ENCODE data around the gene AUTS2. TPM values are rescaled to one million over a fixed set of nuclear protein-coding genes. Genes with fewer than 3 reads are reported as not detected.

Gene AUTS2
- total and polyA plus RNA-seq, 2 experiments from 2014 or later, result 32.0 to 91.0 TPM

- Histone ChIP-seq H3F3A (replicated peaks; ENCODE audit: low read depth) (no peaks in the 10 kb centered on the region), H4K20me1 (replicated peaks; ENCODE audit: insufficient read depth) (no peaks in the 10 kb centered on the region), H3K4me2 (no peak overlapping the region), H3K27ac (ENCODE audit: low read depth) (no peak overlapping the region), H3K4me1 (ENCODE audit: insufficient read depth) (peaks cover 29% of the 10 kb centered on the region), H2AFZ (no peak overlapping the region), H3K27me3 (ENCODE audit: insufficient read depth) (no peaks in the 10 kb centered on the region), H3K79me2 (replicated peaks; ENCODE audit: insufficient read depth) (no peaks in the 10 kb centered on the region), H3K36me3 (ENCODE audit: insufficient read depth) (no peaks in the 10 kb centered on the region), H3K4me3 (no peak overlapping the region), H3K9me2 (ENCODE audit: insufficient read depth) (no peaks in the 10 kb centered on the region)
- Mint-ChIP-seq H3K36me3 (ENCODE audit: low read depth) (no peaks in the 10 kb centered on the region), H3K9me3 (peaks cover 5% of the 10 kb centered on the region; the same call in 2 of the 3 replicates), H3K27me3 (ENCODE audit: insufficient read depth, low read depth, poor library complexity) (no peaks in the 10 kb centered on the region), H3K27ac (no peak overlapping the region), H3K4me1 (peaks cover 31% of the 10 kb centered on the region), H3K4me3 (no peak overlapping the region)
- DNase-seq (ENCODE audit: low spot score) (no peak), ATAC-seq (no peak)
- TF ChIP-seq, protein P1, sequence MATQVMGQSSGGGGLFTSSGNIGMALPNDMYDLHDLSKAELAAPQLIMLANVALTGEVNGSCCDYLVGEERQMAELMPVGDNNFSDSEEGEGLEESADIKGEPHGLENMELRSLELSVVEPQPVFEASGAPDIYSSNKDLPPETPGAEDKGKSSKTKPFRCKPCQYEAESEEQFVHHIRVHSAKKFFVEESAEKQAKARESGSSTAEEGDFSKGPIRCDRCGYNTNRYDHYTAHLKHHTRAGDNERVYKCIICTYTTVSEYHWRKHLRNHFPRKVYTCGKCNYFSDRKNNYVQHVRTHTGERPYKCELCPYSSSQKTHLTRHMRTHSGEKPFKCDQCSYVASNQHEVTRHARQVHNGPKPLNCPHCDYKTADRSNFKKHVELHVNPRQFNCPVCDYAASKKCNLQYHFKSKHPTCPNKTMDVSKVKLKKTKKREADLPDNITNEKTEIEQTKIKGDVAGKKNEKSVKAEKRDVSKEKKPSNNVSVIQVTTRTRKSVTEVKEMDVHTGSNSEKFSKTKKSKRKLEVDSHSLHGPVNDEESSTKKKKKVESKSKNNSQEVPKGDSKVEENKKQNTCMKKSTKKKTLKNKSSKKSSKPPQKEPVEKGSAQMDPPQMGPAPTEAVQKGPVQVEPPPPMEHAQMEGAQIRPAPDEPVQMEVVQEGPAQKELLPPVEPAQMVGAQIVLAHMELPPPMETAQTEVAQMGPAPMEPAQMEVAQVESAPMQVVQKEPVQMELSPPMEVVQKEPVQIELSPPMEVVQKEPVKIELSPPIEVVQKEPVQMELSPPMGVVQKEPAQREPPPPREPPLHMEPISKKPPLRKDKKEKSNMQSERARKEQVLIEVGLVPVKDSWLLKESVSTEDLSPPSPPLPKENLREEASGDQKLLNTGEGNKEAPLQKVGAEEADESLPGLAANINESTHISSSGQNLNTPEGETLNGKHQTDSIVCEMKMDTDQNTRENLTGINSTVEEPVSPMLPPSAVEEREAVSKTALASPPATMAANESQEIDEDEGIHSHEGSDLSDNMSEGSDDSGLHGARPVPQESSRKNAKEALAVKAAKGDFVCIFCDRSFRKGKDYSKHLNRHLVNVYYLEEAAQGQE (IDR thresholded peaks at IDR 0.05; ENCODE audit: unreplicated experiment), result no peak
- TF ChIP-seq ZNF114 (CRISPR knock-in tag; IDR thresholded peaks at IDR 0.05), result no peak
- TF ChIP-seq EZH2 (IDR thresholded peaks at IDR 0.05; ENCODE audit: low read depth, unreplicated experiment), result no peak
- no peak for TF ChIP-seq NANOG (IDR thresholded peaks at IDR 0.05; ENCODE audit: borderline replicate concordance)
- TF ChIP-seq JUNB (IDR thresholded peaks at IDR 0.05; ENCODE audit: unreplicated experiment), result no peak
- no peak for TF ChIP-seq EZH2phosphoT487 (IDR thresholded peaks at IDR 0.05; ENCODE audit: unreplicated experiment)
- TF ChIP-seq CREB1 (CRISPR knock-in tag; IDR thresholded peaks at IDR 0.05; ENCODE audit: low read depth), result no peak
Measured at GRCh38 chr7:69742237-69742636, 144.0 kb downstream of the AUTS2 start.

- Histone ChIP-seq H3K27ac (ENCODE audit: low read depth) (no peak overlapping the region), H3F3A (replicated peaks; ENCODE audit: low read depth) (no peaks in the 10 kb centered on the region), H4K20me1 (replicated peaks; ENCODE audit: insufficient read depth) (no peaks in the 10 kb centered on the region), H3K4me1 (ENCODE audit: insufficient read depth) (peaks cover 17% of the 10 kb centered on the region), H3K4me2 (no peak overlapping the region), H3K27me3 (ENCODE audit: insufficient read depth) (no peaks in the 10 kb centered on the region), H3K79me2 (replicated peaks; ENCODE audit: insufficient read depth) (no peaks in the 10 kb centered on the region), H3K9me2 (ENCODE audit: insufficient read depth) (no peaks in the 10 kb centered on the region), H3K36me3 (ENCODE audit: insufficient read depth) (no peaks in the 10 kb centered on the region), H3K4me3 (no peak overlapping the region), H2AFZ (no peak overlapping the region)
- DNase-seq (ENCODE audit: low spot score) (no peak), ATAC-seq (no peak)
- H3K9me3 Mint-ChIP-seq, result peaks cover 5% of the 10 kb centered on the region; the same call in 2 of the 3 replicates
- H3K36me3 Mint-ChIP-seq (ENCODE audit: low read depth), result no peaks in the 10 kb centered on the region
- H3K4me3 Mint-ChIP-seq, result no peak overlapping the region
- no peak overlapping the region for H3K27ac Mint-ChIP-seq
- H3K4me1 Mint-ChIP-seq, result peaks cover 19% of the 10 kb centered on the region
- no peaks in the 10 kb centered on the region for H3K27me3 Mint-ChIP-seq (ENCODE audit: insufficient read depth, low read depth, poor library complexity)
- TF ChIP-seq, protein P1 (IDR thresholded peaks at IDR 0.05; ENCODE audit: unreplicated experiment), result no peak
- TF ChIP-seq EZH2 (IDR thresholded peaks at IDR 0.05; ENCODE audit: low read depth, unreplicated experiment) (no peak), ZNF462 (CRISPR knock-in tag; IDR thresholded peaks at IDR 0.05) (no peak), ZNF114 (CRISPR knock-in tag; IDR thresholded peaks at IDR 0.05) (no peak), CREB1 (CRISPR knock-in tag; IDR thresholded peaks at IDR 0.05; ENCODE audit: low read depth) (no peak), EZH2phosphoT487 (IDR thresholded peaks at IDR 0.05; ENCODE audit: unreplicated experiment) (no peak)
Measured at GRCh38 chr7:69743436-69743835, 145.2 kb downstream of the AUTS2 start.

Data from GM23338 (cell line).